Measurements from ENCODE around the gene ADORA1. TPM values are rescaled to one million over a fixed set of nuclear protein-coding genes. Genes with fewer than 3 reads are reported as not detected.

Gene ADORA1
- total RNA-seq, 1 donor from 2014 or later = 2.7 TPM

GRCh38 chr1:203207751-203208150, 80.2 kb downstream of the ADORA1 start:
- no peak for DNase-seq (ENCODE audit: low spot score)

- DNase-seq (ENCODE audit: low spot score) = no peak
These were observed 80.7 kb downstream of the ADORA1 start for GRCh38 chr1:203208181-203208580.

- DNase-seq (ENCODE audit: low spot score) = no peak
These were observed 82.8 kb downstream of the ADORA1 start for GRCh38 chr1:203210350-203210749.

GRCh38 chr1:203210988-203211387, 83.5 kb downstream of the ADORA1 start:
- DNase-seq (ENCODE audit: low spot score) = no peak

- peak; percentile 55 for DNase-seq (ENCODE audit: low spot score)
These were observed 84.3 kb downstream of the ADORA1 start for GRCh38 chr1:203211812-203212211.

- DNase-seq (ENCODE audit: low spot score) = peak; percentile 78
These were observed 85.6 kb downstream of the ADORA1 start for GRCh38 chr1:203213126-203213525.

GRCh38 chr1:203214871-203215270, 87.3 kb downstream of the ADORA1 start:
- DNase-seq (ENCODE audit: low spot score) = peak; percentile 53

- no peak for DNase-seq (ENCODE audit: low spot score)
These were observed 88.0 kb downstream of the ADORA1 start for GRCh38 chr1:203215573-203215972.

- peak; percentile 69 for DNase-seq (ENCODE audit: low spot score)
These were observed 89.0 kb downstream of the ADORA1 start for GRCh38 chr1:203216274-203217138.

Other genes starting within 250 kb of the ADORA1 start
- 5.3 TPM for gene RABIF, start 238.6 kb upstream of the ADORA1 start, total RNA-seq
- 20.7 TPM for gene KLHL12, start 200.5 kb upstream of the ADORA1 start, total RNA-seq
- gene ADIPOR1, start 169.4 kb upstream of the ADORA1 start, total RNA-seq = 76.2 TPM
- gene CYB5R1, start 160.5 kb upstream of the ADORA1 start, total RNA-seq = 59.8 TPM
- gene TMEM183A, start 120.4 kb upstream of the ADORA1 start, total RNA-seq = 48.7 TPM
- 0.55 TPM for gene PPFIA4, start 101.2 kb upstream of the ADORA1 start, total RNA-seq
- not detected for gene MYOG, start 41.7 kb upstream of the ADORA1 start, total RNA-seq
- gene MYBPH, start 48.1 kb downstream of the ADORA1 start, total RNA-seq = 0.22 TPM
- gene CHI3L1, start 59.0 kb downstream of the ADORA1 start, total RNA-seq = 346 TPM
- gene CHIT1, start 101.9 kb downstream of the ADORA1 start, total RNA-seq = 17.4 TPM
- 178 TPM for gene BTG2, start 177.8 kb downstream of the ADORA1 start, total RNA-seq
- 95.2 TPM for gene FMOD, start 223.4 kb downstream of the ADORA1 start, total RNA-seq